SK-N-SH (cell line): ENCODE data around the gene HOXC6. TPM values are rescaled to one million over a fixed set of nuclear protein-coding genes. Genes with fewer than 3 reads are reported as not detected.

ENCODE experiments used
- CTCF ChIA-PET: fragments of 300-600, 350-600 bp; formaldehyde crosslinking; extraction: SDS; loops from one replicate; lab custom pipeline; 2021; lab: Yijun Ruan, JAX
- POLR2A ChIA-PET: fragments of 350-600 bp; sonication (Branson Sonifier 250); formaldehyde crosslinking; extraction: SDS; loops from one replicate; lab custom pipeline; 2020; ENCODE audit warnings: antibody characterized with exemption, inconsistent platforms; lab: Yijun Ruan, JAX
- DNase-seq: peaks from one replicate; pipeline ENCODE4 v3.0.0; 2012
- H2AFZ ChIP-seq: fragments of 200-600 bp; sonication (generic); 2 replicates; pipeline ENCODE4 v1.8.1; 2016; ENCODE audit warnings: antibody characterized with exemption, mild to moderate bottlenecking, low read depth
- H3F3A ChIP-seq: fragments of 200-600 bp; sonication (generic); replicated peaks from 2 replicates; pipeline ENCODE3; 2016; ENCODE audit warnings: antibody characterized with exemption, mild to moderate bottlenecking; ENCODE audit not compliant: insufficient read depth
- H3K27ac ChIP-seq, 2 experiments: fragments of 200-500 bp in 1 of 2; fragments of 200-600 bp in 1 of 2; sonication (Bioruptor generic) in 1 of 2; sonication (generic), shearing (Covaris generic) in 1 of 2; 2 replicates each; pipeline versions ENCODE4 v1.5.1 to v1.6.1; 2014 to 2016; ENCODE audit warnings: low read depth in 2 of 2, inconsistent platforms in 1 of 2, low read length in 1 of 2, mild to moderate bottlenecking in 1 of 2, mixed read lengths in 1 of 2
- H3K27me3 ChIP-seq: fragments of 200-600 bp; sonication (generic), shearing (Covaris generic); 2 replicates; pipeline ENCODE4 v1.6.1; 2016; ENCODE audit warnings: mixed run types; ENCODE audit not compliant: insufficient read depth
- H3K36me3 ChIP-seq, 2 experiments: fragments of 200-500 bp in 1 of 2; fragments of 200-600 bp in 1 of 2; sonication (Bioruptor generic) in 1 of 2; sonication (generic) in 1 of 2; replicated peaks in 1 of 2; 2 replicates each; pipeline versions ENCODE3 to v1.5.1; 2014 to 2016; ENCODE audit warnings: low read length in 1 of 2, mild to moderate bottlenecking in 1 of 2; ENCODE audit not compliant: insufficient read depth in 2 of 2, control insufficient read depth in 1 of 2
- H3K4me1 ChIP-seq, 2 experiments: fragments of 200-500 bp in 1 of 2; fragments of 200-600 bp in 1 of 2; sonication (Bioruptor generic) in 1 of 2; sonication (generic), shearing (Covaris generic) in 1 of 2; 2 replicates each; pipeline versions ENCODE4 v1.5.1 to v1.6.1; 2014 to 2016; ENCODE audit warnings: low read depth in 1 of 2, low read length in 1 of 2, mixed run types in 1 of 2; ENCODE audit not compliant: insufficient read depth in 2 of 2, control insufficient read depth in 1 of 2
- H3K4me2 ChIP-seq: fragments of 200-600 bp; sonication (generic), shearing (Covaris generic); 2 replicates; pipeline ENCODE4 v1.6.1; 2017; ENCODE audit warnings: mixed run types
- H3K4me3 ChIP-seq, 2 experiments: fragments of 200-500 bp in 1 of 2; fragments of 200-600 bp in 1 of 2; sonication (Bioruptor generic) in 1 of 2; sonication (generic), shearing (Covaris generic) in 1 of 2; 2 replicates each; pipeline versions ENCODE4 v1.5.1 to v1.8.1; 2014 to 2016; ENCODE audit warnings: low read depth in 2 of 2, inconsistent platforms in 1 of 2, low read length in 1 of 2, mild to moderate bottlenecking in 1 of 2, mixed read lengths in 1 of 2, moderate library complexity in 1 of 2
- H3K79me2 ChIP-seq: fragments of 200-600 bp; sonication (generic); 2 replicates; pipeline ENCODE4 v1.8.1; 2017; ENCODE audit warnings: mild to moderate bottlenecking; ENCODE audit not compliant: insufficient read depth
- H3K9ac ChIP-seq: fragments of 200-600 bp; sonication (generic); 2 replicates; pipeline ENCODE4 v1.6.1; 2017; ENCODE audit warnings: mixed run types
- H3K9me2 ChIP-seq: fragments of 200-600 bp; sonication (generic); 2 replicates; pipeline ENCODE4 v1.6.1; 2017; ENCODE audit warnings: mixed run types
- H3K9me3 ChIP-seq: fragments of 200-600 bp; sonication (generic); 2 replicates; pipeline ENCODE4 v1.6.1; 2017; ENCODE audit warnings: mixed run types, mild to moderate bottlenecking, moderate library complexity
- H4K20me1 ChIP-seq: fragments of 200-600 bp; sonication (generic); 2 replicates; pipeline ENCODE4 v1.6.1; 2017; ENCODE audit warnings: mild to moderate bottlenecking, mixed run types; ENCODE audit not compliant: insufficient read depth
- FOSL2 ChIP-seq: IDR thresholded peaks from 2 replicates; pipeline ENCODE4 v1.4.0; 2012; ENCODE audit warnings: low read depth, mild to moderate bottlenecking, moderate library complexity, borderline replicate concordance
- GATA2 ChIP-seq: sonication (generic); formaldehyde crosslinking; IDR thresholded peaks from 2 replicates; pipeline ENCODE4 v1.5.0; 2020; ENCODE audit warnings: mild to moderate bottlenecking, missing genetic modification reagents
- NRF1 ChIP-seq: IDR thresholded peaks from 2 replicates; pipeline ENCODE4 v1.6.1; 2012; ENCODE audit warnings: low read depth, mild to moderate bottlenecking, low read length
- PBX3 ChIP-seq: IDR thresholded peaks from 2 replicates; pipeline ENCODE4; 2012
- POLR2AphosphoS5 ChIP-seq: IDR thresholded peaks from 2 replicates; pipeline ENCODE4 v1.6.1; 2012; ENCODE audit warnings: low read depth, low read length
- REST ChIP-seq: IDR thresholded peaks from 2 replicates; pipeline ENCODE4 v1.6.1; 2012; ENCODE audit warnings: mild to moderate bottlenecking, low read depth, low read length, moderate library complexity
- TCF12 ChIP-seq: IDR thresholded peaks from 2 replicates; pipeline ENCODE4 v1.4.0; 2012
- TEAD4 ChIP-seq: IDR thresholded peaks from 2 replicates; pipeline ENCODE4 v1.4.0; 2012; ENCODE audit warnings: mild to moderate bottlenecking, borderline replicate concordance; ENCODE audit not compliant: insufficient read depth
- WGBS: methylation state at CpG from one replicate; pipeline ENCODE4 v1.1.6; 2017; ENCODE audit warnings: low lambda C conversion rate; 5-methylcytosine and 5-hydroxymethylcytosine counted together
- polyA plus RNA-seq, 3 experiments: library from polyadenylated mRNA; depleted of rRNA; stranded (reverse); fragments of >200 nt; gene quantifications; 2 replicates each; pipeline ENCODE4 v1.2.3, GENCODE V29; 2012

The HOXC6 gene
- polyA plus RNA-seq, 1 of the 3 experiments (the other 2 are of a cell fraction): 9.1 TPM

GRCh38 chr12:54051874-54052437 lies 23.7 kb downstream of the HOXC6 start:
- H3K9ac ChIP-seq: no peak overlapping the region
- H3K4me1 ChIP-seq: peaks cover 15 to 23% of the 10 kb centered on the region in 2 experiments; a peak in 3 of 4 replicates
- H3K79me2 ChIP-seq: peaks cover 25% of the 10 kb centered on the region
- DNase-seq: no peak
- CTCF ChIA-PET: interaction anchor here (0.6 to 5.0 kb wide), 13 partner anchors 11 to 163 kb away, joined by 3 to 45 read pairs (median 4); partner anchors contain the start of genes HOXC5 and SMUG1
- no peak overlapping the region for H3K27ac ChIP-seq
- H2AFZ ChIP-seq: no peak overlapping the region
- POLR2A ChIA-PET: interaction anchor here (0.7 to 3.6 kb wide), 6 partner anchors 13 to 136 kb away, joined by 3 to 25 read pairs (median 14); partner anchors contain the start of genes HOXC5 and SMUG1
- H3K4me3 ChIP-seq: no peak overlapping the region
- TF ChIP-seq REST: no peak
- no peak for TF ChIP-seq PBX3
- no peak for TF ChIP-seq POLR2AphosphoS5
- TF ChIP-seq TEAD4: no peak
- TF ChIP-seq TCF12: no peak
- no peak overlapping the region for H3K4me2 ChIP-seq
- H3K9me2 ChIP-seq: no peaks in the 10 kb centered on the region
- H3K9me3 ChIP-seq: no peaks in the 10 kb centered on the region
- H3F3A ChIP-seq: peaks cover 8% of the 10 kb centered on the region
- WGBS: 91% methylated on average over 24 of the region's 24 CpGs
- H3K36me3 ChIP-seq: peaks cover 0 to 2% of the 10 kb centered on the region in 2 experiments
- no peaks in the 10 kb centered on the region for H4K20me1 ChIP-seq
- H3K27me3 ChIP-seq: no peaks in the 10 kb centered on the region

GRCh38 chr12:54052438-54053002 lies 24.3 kb downstream of the HOXC6 start:
- Histone ChIP-seq H3K4me1 (peaks cover 15 to 27% of the 10 kb centered on the region in 2 experiments; a peak in 3 of 4 replicates), H3K9me2 (no peaks in the 10 kb centered on the region), H3K9me3 (no peaks in the 10 kb centered on the region), H3K79me2 (peaks cover 25% of the 10 kb centered on the region), H4K20me1 (no peaks in the 10 kb centered on the region), H3K27ac (peak overlapping the region; percentile 57 to 96; a peak in 3 of 4 replicates), H2AFZ (peak overlapping the region; percentile 98; the same call in 1 of the 2 replicates), H3F3A (peaks cover 8% of the 10 kb centered on the region), H3K4me2 (peak overlapping the region; percentile 86), H3K9ac (peak overlapping the region; percentile 81), H3K4me3 (peak overlapping the region; percentile 82 to 85), H3K27me3 (no peaks in the 10 kb centered on the region), H3K36me3 (peaks cover 0 to 2% of the 10 kb centered on the region in 2 experiments)
- ChIA-PET CTCF (interaction anchor here (0.6 to 5.0 kb wide), 16 partner anchors 9 to 162 kb away, joined by 3 to 45 read pairs (median 4); partner anchors contain the start of genes HOXC5, HOXC8 and SMUG1), POLR2A (interaction anchor here (0.7 to 3.6 kb wide), 9 partner anchors 13 to 228 kb away, joined by 3 to 25 read pairs (median 4); partner anchors contain the start of genes HNRNPA1, HOXC5 and SMUG1)
- DNase-seq: peak; percentile 51
- WGBS: 91% methylated on average over 10 of the region's 10 CpGs
- TF ChIP-seq FOSL2 (no peak), GATA2 (CRISPR knock-in tag) (no peak), NRF1 (no peak)
